H1 (cell line): ENCODE data around the gene TEX101.

ENCODE experiments used
- CHD1 ChIP-seq: IDR thresholded peaks from 2 replicates; pipeline ENCODE4 v1.6.1; 2012; ENCODE audit warnings: low read depth, low read length, improper control_type of control experiment
- EZH2 ChIP-seq: fragments of 200-600 bp; sonication (generic); IDR thresholded peaks from 2 replicates; pipeline ENCODE4 v1.7.1; 2012; ENCODE audit warnings: low read depth, mild to moderate bottlenecking, moderate library complexity, low read length, inconsistent platforms; ENCODE audit not compliant: severe bottlenecking
- HDAC6 ChIP-seq: IDR thresholded peaks from one replicate; pipeline ENCODE4 v1.7.1; 2012; ENCODE audit warnings: low read depth, mild to moderate bottlenecking, inconsistent platforms, low read length, moderate library complexity
- MAX ChIP-seq: IDR thresholded peaks from 2 replicates; pipeline ENCODE4 v1.6.1; 2012; ENCODE audit warnings: inconsistent platforms
- POLR2A ChIP-seq, 2 experiments: IDR thresholded peaks; 1 replicate in 1 of 2; 2 replicates in 1 of 2; pipeline ENCODE4 v1.6.1; 2011; ENCODE audit warnings: low read depth in 2 of 2, low read length in 2 of 2, mild to moderate bottlenecking in 2 of 2; ENCODE audit errors: control extremely low read depth in 1 of 2
- RFX5 ChIP-seq: IDR thresholded peaks from 2 replicates; pipeline ENCODE4 v1.6.1; 2011; ENCODE audit warnings: low read depth, low read length, improper control_type of control experiment, borderline replicate concordance
- TEAD4 ChIP-seq: IDR thresholded peaks from 2 replicates; pipeline ENCODE4 v1.6.1; 2012; ENCODE audit warnings: low read depth, low read length, inconsistent platforms, mixed read lengths
- TF ChIP-seq, protein P1 (sequence below): IDR thresholded peaks from 2 replicates; pipeline ENCODE4 v1.6.1; 2011; ENCODE audit warnings: low read depth, mild to moderate bottlenecking, low read length; ENCODE audit not compliant: insufficient read depth
- TF ChIP-seq, protein P2 (sequence below), 3 experiments: IDR thresholded peaks; 1 replicate in 2 of 3; 2 replicates in 1 of 3; pipeline versions ENCODE4 v1.5.1 to v1.6.1; 2011; ENCODE audit warnings: low read length in 3 of 3, mild to moderate bottlenecking in 3 of 3, inconsistent platforms in 2 of 3, low read depth in 1 of 3, moderate library complexity in 1 of 3; ENCODE audit not compliant: insufficient read depth in 1 of 3; ENCODE audit errors: control extremely low read depth in 1 of 3
- TF ChIP-seq, protein P3 (sequence below): IDR thresholded peaks from 2 replicates; pipeline ENCODE4 v1.6.1; 2012; ENCODE audit warnings: low read length, inconsistent platforms

- TF ChIP-seq, protein P1, sequence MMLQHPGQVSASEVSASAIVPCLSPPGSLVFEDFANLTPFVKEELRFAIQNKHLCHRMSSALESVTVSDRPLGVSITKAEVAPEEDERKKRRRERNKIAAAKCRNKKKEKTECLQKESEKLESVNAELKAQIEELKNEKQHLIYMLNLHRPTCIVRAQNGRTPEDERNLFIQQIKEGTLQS = no peak
- TF ChIP-seq, protein P2, sequence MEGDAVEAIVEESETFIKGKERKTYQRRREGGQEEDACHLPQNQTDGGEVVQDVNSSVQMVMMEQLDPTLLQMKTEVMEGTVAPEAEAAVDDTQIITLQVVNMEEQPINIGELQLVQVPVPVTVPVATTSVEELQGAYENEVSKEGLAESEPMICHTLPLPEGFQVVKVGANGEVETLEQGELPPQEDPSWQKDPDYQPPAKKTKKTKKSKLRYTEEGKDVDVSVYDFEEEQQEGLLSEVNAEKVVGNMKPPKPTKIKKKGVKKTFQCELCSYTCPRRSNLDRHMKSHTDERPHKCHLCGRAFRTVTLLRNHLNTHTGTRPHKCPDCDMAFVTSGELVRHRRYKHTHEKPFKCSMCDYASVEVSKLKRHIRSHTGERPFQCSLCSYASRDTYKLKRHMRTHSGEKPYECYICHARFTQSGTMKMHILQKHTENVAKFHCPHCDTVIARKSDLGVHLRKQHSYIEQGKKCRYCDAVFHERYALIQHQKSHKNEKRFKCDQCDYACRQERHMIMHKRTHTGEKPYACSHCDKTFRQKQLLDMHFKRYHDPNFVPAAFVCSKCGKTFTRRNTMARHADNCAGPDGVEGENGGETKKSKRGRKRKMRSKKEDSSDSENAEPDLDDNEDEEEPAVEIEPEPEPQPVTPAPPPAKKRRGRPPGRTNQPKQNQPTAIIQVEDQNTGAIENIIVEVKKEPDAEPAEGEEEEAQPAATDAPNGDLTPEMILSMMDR (IDR thresholded peaks at IDR 0.05; ENCODE audit: control extremely low read depth in 1 of 3, insufficient read depth in 1 of 3, low read depth in 1 of 3, low read length in 3 of 3) = no peak
- no peak for TF ChIP-seq TEAD4
- no peak for TF ChIP-seq CHD1
- TF ChIP-seq EZH2 = no peak
- no peak for TF ChIP-seq POLR2A (IDR thresholded peaks at IDR 0.05; ENCODE audit: control extremely low read depth in 1 of 2, low read depth in 2 of 2, low read length in 2 of 2)
- TF ChIP-seq, protein P3, sequence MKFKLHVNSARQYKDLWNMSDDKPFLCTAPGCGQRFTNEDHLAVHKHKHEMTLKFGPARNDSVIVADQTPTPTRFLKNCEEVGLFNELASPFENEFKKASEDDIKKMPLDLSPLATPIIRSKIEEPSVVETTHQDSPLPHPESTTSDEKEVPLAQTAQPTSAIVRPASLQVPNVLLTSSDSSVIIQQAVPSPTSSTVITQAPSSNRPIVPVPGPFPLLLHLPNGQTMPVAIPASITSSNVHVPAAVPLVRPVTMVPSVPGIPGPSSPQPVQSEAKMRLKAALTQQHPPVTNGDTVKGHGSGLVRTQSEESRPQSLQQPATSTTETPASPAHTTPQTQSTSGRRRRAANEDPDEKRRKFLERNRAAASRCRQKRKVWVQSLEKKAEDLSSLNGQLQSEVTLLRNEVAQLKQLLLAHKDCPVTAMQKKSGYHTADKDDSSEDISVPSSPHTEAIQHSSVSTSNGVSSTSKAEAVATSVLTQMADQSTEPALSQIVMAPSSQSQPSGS = no peak
- no peak for TF ChIP-seq RFX5
- TF ChIP-seq MAX = no peak
- no peak for TF ChIP-seq HDAC6
Observed at GRCh38 chr19:43439032-43439708, 24.5 kb downstream of the TEX101 start.
